ENCODE data around the gene SCARF1. TPM values are rescaled to one million over a fixed set of nuclear protein-coding genes. Genes with fewer than 3 reads are reported as not detected.
A peak's percentile ranks its signal among the peaks of the same experiment; 100 is the strongest.

Gene SCARF1
- total RNA-seq, 1 experiment from 2014 or later, result 0.34 TPM

GRCh38 chr17:1649844-1650501 lies 4.4 kb upstream of the SCARF1 start, which contains the start of gene RILP:
RILP (minus strand) TSS chr17:1649866; CDS start chr17:1649804, 62 bp downstream.
- DNase-seq (ENCODE audit: low read depth), result peak; percentile 69
- in situ Hi-C loops (cut with HindIII; ENCODE audit: low pct_unique_long_range_greater_than_20kb, low sequenced_read_pairs), result no loop called here

GRCh38 chr17:1648963-1649843 lies 3.7 kb upstream of the SCARF1 start:
- peak; percentile 90 for DNase-seq (ENCODE audit: low read depth)
- in situ Hi-C loops (cut with HindIII; ENCODE audit: low pct_unique_long_range_greater_than_20kb, low sequenced_read_pairs), result no loop called here

GRCh38 chr17:1648173-1648962 lies 2.8 kb upstream of the SCARF1 start:
- in situ Hi-C loops (cut with HindIII; ENCODE audit: low pct_unique_long_range_greater_than_20kb, low sequenced_read_pairs), result no loop called here
- DNase-seq (ENCODE audit: low read depth), result no peak

GRCh38 chr17:1647802-1648171 lies 2.3 kb upstream of the SCARF1 start:
- DNase-seq (ENCODE audit: low read depth), result no peak
- in situ Hi-C loops (cut with HindIII; ENCODE audit: low pct_unique_long_range_greater_than_20kb, low sequenced_read_pairs), result no loop called here

GRCh38 chr17:1646199-1646875 lies 805 bp upstream of the SCARF1 start:
- in situ Hi-C loops (cut with HindIII; ENCODE audit: low pct_unique_long_range_greater_than_20kb, low sequenced_read_pairs), result no loop called here

GRCh38 chr17:1644493-1645206 lies 882 bp downstream of the SCARF1 start:
- in situ Hi-C loops (cut with HindIII; ENCODE audit: low pct_unique_long_range_greater_than_20kb, low sequenced_read_pairs), result no loop called here
- no peak for DNase-seq (ENCODE audit: low read depth)

More at GRCh38 chr17:1646199-1646875, 805 bp upstream of the SCARF1 start:
- no peak for DNase-seq (ENCODE audit: low read depth)

- in situ Hi-C loops (cut with HindIII; ENCODE audit: low pct_unique_long_range_greater_than_20kb, low sequenced_read_pairs), result no loop called here
- DNase-seq (ENCODE audit: low read depth), result no peak
These were observed 1.5 kb downstream of the SCARF1 start for GRCh38 chr17:1643999-1644492.

GRCh38 chr17:1643293-1643998 lies 2.1 kb downstream of the SCARF1 start:
- DNase-seq (ENCODE audit: low read depth), result no peak
- in situ Hi-C loops (cut with HindIII; ENCODE audit: low pct_unique_long_range_greater_than_20kb, low sequenced_read_pairs), result no loop called here

GRCh38 chr17:1641065-1641403 lies 4.5 kb downstream of the SCARF1 start:
- no peak for DNase-seq (ENCODE audit: low read depth)
- in situ Hi-C loops (cut with HindIII; ENCODE audit: low pct_unique_long_range_greater_than_20kb, low sequenced_read_pairs), result no loop called here

- in situ Hi-C loops (cut with HindIII; ENCODE audit: low pct_unique_long_range_greater_than_20kb, low sequenced_read_pairs), result no loop called here
- DNase-seq (ENCODE audit: low read depth), result no peak
These were observed 5.0 kb downstream of the SCARF1 start for GRCh38 chr17:1640329-1641064.

GRCh38 chr17:1639549-1640180 lies 5.9 kb downstream of the SCARF1 start:
- no peak for DNase-seq (ENCODE audit: low read depth)
- in situ Hi-C loops (cut with HindIII; ENCODE audit: low pct_unique_long_range_greater_than_20kb, low sequenced_read_pairs), result no loop called here

GRCh38 chr17:1638624-1639300 lies 6.8 kb downstream of the SCARF1 start:
- in situ Hi-C loops (cut with HindIII; ENCODE audit: low pct_unique_long_range_greater_than_20kb, low sequenced_read_pairs), result no loop called here

GRCh38 chr17:1638171-1638590 lies 7.4 kb downstream of the SCARF1 start:
- in situ Hi-C loops (cut with HindIII; ENCODE audit: low pct_unique_long_range_greater_than_20kb, low sequenced_read_pairs), result no loop called here
- DNase-seq (ENCODE audit: low read depth), result no peak

More at GRCh38 chr17:1638624-1639300, 6.8 kb downstream of the SCARF1 start:
- no peak for DNase-seq (ENCODE audit: low read depth)

GRCh38 chr17:1636732-1637285 lies 8.7 kb downstream of the SCARF1 start:
- in situ Hi-C loops (cut with HindIII; ENCODE audit: low pct_unique_long_range_greater_than_20kb, low sequenced_read_pairs), result no loop called here
- no peak for DNase-seq (ENCODE audit: low read depth)
